GM18505 (cell line): ENCODE results near the gene ST6GALNAC3.

Experiments
- ATAC-seq: cut with Tn5 transposase; IDR thresholded peaks from one replicate; pipeline ENCODE4 v1.9.1; 2021; ENCODE audit not compliant: unreplicated experiment
- POLR2A ChIP-seq: IDR thresholded peaks from 4 replicates; pipeline ENCODE4 v1.6.1; 2011; ENCODE audit warnings: borderline replicate concordance; ENCODE audit not compliant: insufficient read depth, insufficient read length; ENCODE audit errors: extremely low read depth

ST6GALNAC3 gene

GRCh38 chr1:76577525-76578185 is 503.1 kb downstream of the ST6GALNAC3 start:
- TF ChIP-seq POLR2A, result no peak
- ATAC-seq, result no peak

- TF ChIP-seq POLR2A, result no peak
- ATAC-seq, result no peak
These were observed 505.7 kb downstream of the ST6GALNAC3 start for GRCh38 chr1:76580206-76580605.

- no peak for ATAC-seq
- no peak for TF ChIP-seq POLR2A
These were observed 507.2 kb downstream of the ST6GALNAC3 start for GRCh38 chr1:76581712-76582111.

GRCh38 chr1:76583235-76583868 is 508.8 kb downstream of the ST6GALNAC3 start:
- no peak for ATAC-seq
- no peak for TF ChIP-seq POLR2A

- ATAC-seq, result no peak
- no peak for TF ChIP-seq POLR2A
These were observed 509.4 kb downstream of the ST6GALNAC3 start for GRCh38 chr1:76583875-76584477.

GRCh38 chr1:76585980-76586674 is 511.6 kb downstream of the ST6GALNAC3 start:
- ATAC-seq, result no peak
- TF ChIP-seq POLR2A, result no peak

- TF ChIP-seq POLR2A, result no peak
- no peak for ATAC-seq
These were observed 512.7 kb downstream of the ST6GALNAC3 start for GRCh38 chr1:76587212-76587611.

- no peak for TF ChIP-seq POLR2A
- ATAC-seq, result no peak
These were observed 516.9 kb downstream of the ST6GALNAC3 start for GRCh38 chr1:76591461-76591860.

- no peak for ATAC-seq
- no peak for TF ChIP-seq POLR2A
These were observed 517.4 kb downstream of the ST6GALNAC3 start for GRCh38 chr1:76591963-76592362.

- no peak for TF ChIP-seq POLR2A
- ATAC-seq, result no peak
These were observed 518.6 kb downstream of the ST6GALNAC3 start for GRCh38 chr1:76593141-76593540.

GRCh38 chr1:76593618-76594017 is 519.1 kb downstream of the ST6GALNAC3 start:
- no peak for TF ChIP-seq POLR2A
- no peak for ATAC-seq

- TF ChIP-seq POLR2A, result no peak
- no peak for ATAC-seq
These were observed 520.5 kb downstream of the ST6GALNAC3 start for GRCh38 chr1:76595024-76595423.

GRCh38 chr1:76601465-76601864 is 526.9 kb downstream of the ST6GALNAC3 start:
- no peak for ATAC-seq
- no peak for TF ChIP-seq POLR2A
